ENCODE data around the gene DCAF12. TPM values are rescaled to one million over a fixed set of nuclear protein-coding genes. Genes with fewer than 3 reads are reported as not detected.

The DCAF12 gene
- total and polyA plus RNA-seq, 2 of the 13 experiments (the other 11 are each of a cell fraction or from before 2014, with no cell fraction given) = 26.8 to 37.4 TPM

DNA sequence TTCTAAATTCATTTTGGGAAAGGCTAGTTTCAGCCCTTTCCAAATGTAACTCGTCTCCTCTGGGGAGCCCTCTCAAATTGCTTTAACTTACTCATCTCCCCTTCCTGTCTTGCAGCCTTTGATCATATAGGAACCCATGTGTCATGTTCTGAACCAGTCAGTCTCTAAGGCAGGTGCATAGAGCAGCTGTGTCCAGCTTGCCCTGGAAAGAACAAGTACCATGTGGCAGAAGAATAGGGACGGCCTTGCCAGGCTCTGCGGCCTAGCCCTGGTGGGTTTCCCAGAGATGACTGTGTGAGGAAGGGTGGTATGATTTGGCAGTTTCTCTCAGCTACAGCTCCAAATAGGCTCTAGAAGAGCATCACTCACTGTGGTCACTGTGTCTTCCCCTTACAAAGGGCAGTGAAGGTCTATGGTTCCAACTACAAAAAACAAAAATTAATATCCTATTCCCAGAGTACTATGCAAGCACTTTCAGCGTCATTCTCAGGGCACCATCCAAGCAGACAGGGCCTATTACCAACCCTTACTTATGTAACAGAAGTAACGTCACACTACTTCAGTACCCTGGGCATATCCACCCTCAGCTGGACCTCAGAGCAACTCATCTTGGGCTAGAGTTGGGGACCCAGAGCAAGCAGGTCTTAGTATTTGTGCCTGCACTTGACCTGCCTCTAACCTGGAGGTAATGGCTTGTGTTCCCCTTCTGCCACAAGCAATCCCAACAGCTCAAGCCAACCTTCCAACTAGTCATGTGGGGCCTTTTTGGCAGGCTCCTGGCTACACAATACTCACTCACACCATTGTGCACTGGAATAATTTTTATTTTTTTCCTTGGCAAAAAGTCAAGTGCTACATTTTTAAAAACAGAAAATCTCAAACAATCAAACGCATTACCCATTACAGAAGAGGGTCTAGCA lies 40.7 kb downstream of the DCAF12 start:
- in situ Hi-C loops (cut with HindIII; ENCODE audit: extremely low pct_ligation_motif_present, low pct_unique_long_range_greater_than_20kb) = no loop called here
- ChIA-PET CTCF (ENCODE audit: low intra/inter-chr PET ratio, low total read pairs) (no interaction called here), POLR2A (no interaction called here)
- ATAC-seq (no peak; the same call in 2 of the 3 replicates), DNase-seq (ENCODE audit: low spot score) (no peak), FAIRE-seq (no peak)
- no peaks in the 10 kb centered on the region for H3K27me3 ChIP-seq (ENCODE audit: control insufficient read depth in 1 of 2, insufficient read depth in 2 of 2, low read length in 2 of 2)
- H3K9me3 ChIP-seq (ENCODE audit: low read length) = no peaks in the 10 kb centered on the region
- H3K36me3 ChIP-seq (replicated peaks in 1 of 2; ENCODE audit: control insufficient read depth in 1 of 2, insufficient read depth in 2 of 2, low read length in 2 of 2) = peaks cover 20 to 42% of the 10 kb centered on the region in 2 experiments; a peak in 4 of 5 replicates
- intact Hi-C loops (cut with micrococcal nuclease; ENCODE audit: unreplicated experiment) = no loop called here
- WGBS (ENCODE audit: low lambda C conversion rate) = 98% methylated on average over 6 of the region's 6 CpGs
- no peak overlapping the region for H2AFZ ChIP-seq (ENCODE audit: low read length)
- no peak overlapping the region for H3K27ac ChIP-seq (ENCODE audit: extremely low read length, insufficient read depth, low read length)
- no peaks in the 10 kb centered on the region for H4K20me1 ChIP-seq (ENCODE audit: insufficient read depth, low read length)
- H3K9ac ChIP-seq (ENCODE audit: insufficient read depth, low read depth, low read length) = no peak overlapping the region
- no peaks in the 10 kb centered on the region for H3K79me2 ChIP-seq (ENCODE audit: insufficient read depth, low read length)
- no peaks in the 10 kb centered on the region for H3K4me1 ChIP-seq (ENCODE audit: insufficient read depth, low read length)
- no TSS peak for BruUV-seq (replicated peaks)
- H3K4me3 ChIP-seq (replicated peaks in 1 of 3; ENCODE audit: insufficient read depth in 1 of 3, low read depth in 2 of 3, low read length in 3 of 3) = no peak overlapping the region
- TF ChIP-seq, protein P1, sequence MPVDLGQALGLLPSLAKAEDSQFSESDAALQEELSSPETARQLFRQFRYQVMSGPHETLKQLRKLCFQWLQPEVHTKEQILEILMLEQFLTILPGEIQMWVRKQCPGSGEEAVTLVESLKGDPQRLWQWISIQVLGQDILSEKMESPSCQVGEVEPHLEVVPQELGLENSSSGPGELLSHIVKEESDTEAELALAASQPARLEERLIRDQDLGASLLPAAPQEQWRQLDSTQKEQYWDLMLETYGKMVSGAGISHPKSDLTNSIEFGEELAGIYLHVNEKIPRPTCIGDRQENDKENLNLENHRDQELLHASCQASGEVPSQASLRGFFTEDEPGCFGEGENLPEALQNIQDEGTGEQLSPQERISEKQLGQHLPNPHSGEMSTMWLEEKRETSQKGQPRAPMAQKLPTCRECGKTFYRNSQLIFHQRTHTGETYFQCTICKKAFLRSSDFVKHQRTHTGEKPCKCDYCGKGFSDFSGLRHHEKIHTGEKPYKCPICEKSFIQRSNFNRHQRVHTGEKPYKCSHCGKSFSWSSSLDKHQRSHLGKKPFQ (CRISPR knock-in tag; IDR thresholded peaks at IDR 0.05; ENCODE audit: insufficient replicate concordance) = no peak
- TF ChIP-seq ZNF567 (CRISPR knock-in tag; IDR thresholded peaks at IDR 0.05; ENCODE audit: borderline replicate concordance) (no peak), BCL6 (CRISPR knock-in tag; IDR thresholded peaks at IDR 0.05) (no peak), RBM22 (optimal IDR thresholded peaks at IDR 0.05; ENCODE audit: low read length) (peak; percentile 44)
- TF ChIP-seq, protein P2, sequence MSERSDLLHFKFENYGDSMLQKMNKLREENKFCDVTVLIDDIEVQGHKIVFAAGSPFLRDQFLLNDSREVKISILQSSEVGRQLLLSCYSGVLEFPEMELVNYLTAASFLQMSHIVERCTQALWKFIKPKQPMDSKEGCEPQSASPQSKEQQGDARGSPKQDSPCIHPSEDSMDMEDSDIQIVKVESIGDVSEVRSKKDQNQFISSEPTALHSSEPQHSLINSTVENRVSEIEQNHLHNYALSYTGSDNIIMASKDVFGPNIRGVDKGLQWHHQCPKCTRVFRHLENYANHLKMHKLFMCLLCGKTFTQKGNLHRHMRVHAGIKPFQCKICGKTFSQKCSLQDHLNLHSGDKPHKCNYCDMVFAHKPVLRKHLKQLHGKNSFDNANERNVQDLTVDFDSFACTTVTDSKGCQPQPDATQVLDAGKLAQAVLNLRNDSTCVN (CRISPR knock-in tag; IDR thresholded peaks at IDR 0.05; ENCODE audit: borderline replicate concordance) = no peak
- no peak overlapping the region for H3K4me2 ChIP-seq (ENCODE audit: low read depth, low read length)
